HG02642 (cell line): ENCODE results near the gene HUWE1.
"Not testable (repeated sequence)": the region's sequence is repeated elsewhere in the genome, so short reads cannot be mapped to it uniquely, and the experiment has no call there.

ENCODE experiments used
- ATAC-seq: cut with Tn5 transposase; IDR thresholded peaks from one replicate; pipeline ENCODE4 v1.9.1; 2021; ENCODE audit warnings: mild to moderate bottlenecking; ENCODE audit not compliant: unreplicated experiment, poor library complexity

Gene HUWE1

GRCh38 chrX:53538781-53539180, 147.7 kb downstream of the HUWE1 start:
- ATAC-seq: no peak

GRCh38 chrX:53531255-53531966, 155.1 kb downstream of the HUWE1 start:
- not testable (repeated sequence) for ATAC-seq

GRCh38 chrX:53526999-53527398, 159.5 kb downstream of the HUWE1 start:
- no peak for ATAC-seq

- ATAC-seq: no peak
Measured at GRCh38 chrX:53511322-53511721, 175.2 kb downstream of the HUWE1 start.

GRCh38 chrX:53504035-53504434, 182.5 kb downstream of the HUWE1 start:
- ATAC-seq: not testable (repeated sequence)

- no peak for ATAC-seq
Measured at GRCh38 chrX:53494436-53494835, 192.1 kb downstream of the HUWE1 start.

- ATAC-seq: no peak
Measured at GRCh38 chrX:53486285-53486684, 200.2 kb downstream of the HUWE1 start.

GRCh38 chrX:53483838-53484405, 202.6 kb downstream of the HUWE1 start:
- ATAC-seq: no peak

GRCh38 chrX:53483416-53483815, 203.1 kb downstream of the HUWE1 start:
- no peak for ATAC-seq
